ENCODE measurements around the gene OR10G3.

Gene OR10G3

GRCh38 chr14:21534576-21534975 lies 45.3 kb downstream of the OR10G3 start:
- no peak for DNase-seq (ENCODE audit: extremely low read depth, low read depth)

DNA sequence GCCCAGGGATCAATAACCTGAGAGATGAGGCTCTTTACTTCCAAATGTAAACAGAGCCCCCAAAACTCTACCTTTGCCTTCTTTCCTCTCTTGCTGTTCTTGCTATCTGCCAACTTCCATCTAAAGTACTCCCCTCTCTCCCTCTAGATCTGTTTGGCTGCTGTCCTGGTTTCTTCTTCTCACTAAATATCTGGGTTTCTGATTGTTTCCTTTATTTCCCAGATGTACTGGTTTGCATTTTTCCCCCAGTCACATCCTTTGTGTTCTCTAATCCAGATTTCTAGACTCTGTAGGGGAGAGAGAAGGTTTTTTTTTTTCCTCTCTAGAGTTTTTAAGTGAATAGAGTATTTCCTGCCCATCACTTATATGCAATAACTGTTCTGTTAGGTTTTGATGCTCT lies 46.6 kb downstream of the OR10G3 start:
- TF ChIP-seq, protein P1, sequence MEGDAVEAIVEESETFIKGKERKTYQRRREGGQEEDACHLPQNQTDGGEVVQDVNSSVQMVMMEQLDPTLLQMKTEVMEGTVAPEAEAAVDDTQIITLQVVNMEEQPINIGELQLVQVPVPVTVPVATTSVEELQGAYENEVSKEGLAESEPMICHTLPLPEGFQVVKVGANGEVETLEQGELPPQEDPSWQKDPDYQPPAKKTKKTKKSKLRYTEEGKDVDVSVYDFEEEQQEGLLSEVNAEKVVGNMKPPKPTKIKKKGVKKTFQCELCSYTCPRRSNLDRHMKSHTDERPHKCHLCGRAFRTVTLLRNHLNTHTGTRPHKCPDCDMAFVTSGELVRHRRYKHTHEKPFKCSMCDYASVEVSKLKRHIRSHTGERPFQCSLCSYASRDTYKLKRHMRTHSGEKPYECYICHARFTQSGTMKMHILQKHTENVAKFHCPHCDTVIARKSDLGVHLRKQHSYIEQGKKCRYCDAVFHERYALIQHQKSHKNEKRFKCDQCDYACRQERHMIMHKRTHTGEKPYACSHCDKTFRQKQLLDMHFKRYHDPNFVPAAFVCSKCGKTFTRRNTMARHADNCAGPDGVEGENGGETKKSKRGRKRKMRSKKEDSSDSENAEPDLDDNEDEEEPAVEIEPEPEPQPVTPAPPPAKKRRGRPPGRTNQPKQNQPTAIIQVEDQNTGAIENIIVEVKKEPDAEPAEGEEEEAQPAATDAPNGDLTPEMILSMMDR (IDR thresholded peaks at IDR 0.05; ENCODE audit: low read depth, low read length) = no peak
- DNase-seq (ENCODE audit: extremely low read depth, low read depth) = no peak

More at GRCh38 chr14:21534576-21534975, 45.3 kb downstream of the OR10G3 start:
- TF ChIP-seq, protein P1 (IDR thresholded peaks at IDR 0.05; ENCODE audit: low read depth, low read length) = no peak

GRCh38 chr14:21529515-21529914 lies 50.4 kb downstream of the OR10G3 start:
- TF ChIP-seq, protein P1 (IDR thresholded peaks at IDR 0.05; ENCODE audit: low read depth, low read length) = no peak
- DNase-seq (ENCODE audit: extremely low read depth, low read depth) = no peak

DNA sequence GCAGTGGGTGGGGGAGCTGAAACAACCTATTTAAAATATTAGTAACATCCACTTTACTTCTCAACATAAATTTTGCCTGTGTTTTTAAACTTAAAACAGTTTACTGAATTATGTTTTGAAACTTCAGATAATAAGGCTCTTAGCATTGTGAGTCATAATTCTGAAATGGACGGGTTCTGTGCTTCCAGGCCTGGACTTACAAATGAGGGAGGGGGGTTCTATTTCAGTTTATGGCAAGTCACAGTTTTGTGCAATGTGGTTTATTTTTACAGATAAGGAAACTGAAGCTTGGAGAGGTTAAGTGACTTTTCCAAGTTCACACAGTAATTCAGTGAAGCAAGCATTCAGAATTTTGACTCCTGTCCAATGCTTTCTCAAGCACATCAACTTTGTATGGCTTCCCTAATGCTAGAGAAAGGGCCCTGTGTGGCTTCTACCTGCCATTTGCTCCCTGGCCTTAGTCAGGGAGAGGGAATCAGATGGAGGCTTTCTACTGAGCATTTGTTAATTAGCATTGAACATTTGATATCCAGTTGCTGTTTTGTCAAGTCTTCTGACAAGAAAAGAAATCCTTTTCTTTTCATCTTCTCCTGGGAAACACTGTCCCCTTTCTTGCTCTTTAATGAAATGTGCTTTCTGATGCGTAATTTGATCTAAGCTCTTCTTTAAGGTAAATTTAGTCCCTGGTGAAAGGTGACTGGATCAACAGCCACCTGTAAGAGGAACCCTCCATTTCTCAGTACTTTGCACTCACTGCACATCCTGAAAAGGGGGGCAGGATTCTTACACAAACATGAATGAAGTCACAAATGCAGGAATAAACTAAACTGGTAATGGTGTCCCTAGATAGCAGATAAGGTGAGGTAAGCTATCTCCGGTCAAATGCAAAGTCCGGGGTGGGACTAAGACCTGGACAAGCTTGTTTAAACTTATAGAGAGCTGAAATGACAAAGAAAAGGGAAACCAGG lies 51.2 kb downstream of the OR10G3 start:
- TF ChIP-seq, protein P1 (IDR thresholded peaks at IDR 0.05; ENCODE audit: low read depth, low read length) = no peak
- no peak for DNase-seq (ENCODE audit: extremely low read depth, low read depth)

GRCh38 chr14:21527318-21527679 lies 52.6 kb downstream of the OR10G3 start:
- TF ChIP-seq, protein P1 (IDR thresholded peaks at IDR 0.05; ENCODE audit: low read depth, low read length) = no peak
- DNase-seq (ENCODE audit: extremely low read depth, low read depth) = no peak

DNA sequence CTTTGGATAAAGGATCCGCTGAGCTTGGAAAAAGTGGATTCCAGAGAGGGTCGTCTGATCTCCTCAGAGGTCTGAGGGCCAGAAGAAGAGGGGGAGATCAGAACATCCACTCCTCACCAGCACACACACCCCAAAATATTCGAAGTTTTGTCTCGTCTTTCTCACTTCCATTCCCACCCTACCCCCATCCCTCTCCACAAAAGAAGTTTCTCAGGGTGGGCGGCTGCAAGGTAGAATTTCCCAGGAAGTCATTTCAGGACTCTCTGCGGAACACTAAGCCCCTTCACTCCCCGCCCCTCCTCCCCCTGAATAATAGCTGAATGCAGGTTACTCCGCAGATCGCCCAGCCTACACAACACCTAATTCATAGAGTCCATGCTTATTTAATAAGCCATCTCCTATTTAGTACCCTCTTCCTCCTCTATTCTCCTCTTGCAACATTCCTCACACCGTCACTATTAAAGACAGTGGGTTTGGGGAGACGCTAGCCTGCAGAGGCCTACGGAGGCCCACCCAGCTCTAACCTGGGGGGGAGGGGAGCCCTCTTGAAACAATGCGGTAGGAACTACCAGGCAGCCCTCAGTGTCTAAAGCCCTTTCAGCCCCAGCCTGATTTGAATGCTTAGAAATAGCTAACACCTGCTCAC lies 53.1 kb downstream of the OR10G3 start:
- no peak for DNase-seq (ENCODE audit: extremely low read depth, low read depth)
- TF ChIP-seq, protein P1 (IDR thresholded peaks at IDR 0.05; ENCODE audit: low read depth, low read length) = no peak
